Mammary epithelial cell (primary cell): ENCODE data around the gene MRPS34.

Source experiments
- EZH2 ChIP-seq: IDR thresholded peaks from 2 replicates; pipeline ENCODE4 v1.6.1; 2012; ENCODE audit warnings: low read length, inconsistent platforms, borderline replicate concordance
- TF ChIP-seq, protein P1 (sequence below), 2 donors: IDR thresholded peaks in 1 of 2; conservative IDR thresholded peaks in 1 of 2; 2 replicates each; pipeline ENCODE4 v1.5.1; 2011 to 2012; ENCODE audit warnings: inconsistent platforms in 2 of 2, low read length in 2 of 2, mild to moderate bottlenecking in 2 of 2, control low read depth in 1 of 2, low read depth in 1 of 2; ENCODE audit not compliant: insufficient read depth in 1 of 2; ENCODE audit errors: extremely low read depth in 1 of 2

DNA sequence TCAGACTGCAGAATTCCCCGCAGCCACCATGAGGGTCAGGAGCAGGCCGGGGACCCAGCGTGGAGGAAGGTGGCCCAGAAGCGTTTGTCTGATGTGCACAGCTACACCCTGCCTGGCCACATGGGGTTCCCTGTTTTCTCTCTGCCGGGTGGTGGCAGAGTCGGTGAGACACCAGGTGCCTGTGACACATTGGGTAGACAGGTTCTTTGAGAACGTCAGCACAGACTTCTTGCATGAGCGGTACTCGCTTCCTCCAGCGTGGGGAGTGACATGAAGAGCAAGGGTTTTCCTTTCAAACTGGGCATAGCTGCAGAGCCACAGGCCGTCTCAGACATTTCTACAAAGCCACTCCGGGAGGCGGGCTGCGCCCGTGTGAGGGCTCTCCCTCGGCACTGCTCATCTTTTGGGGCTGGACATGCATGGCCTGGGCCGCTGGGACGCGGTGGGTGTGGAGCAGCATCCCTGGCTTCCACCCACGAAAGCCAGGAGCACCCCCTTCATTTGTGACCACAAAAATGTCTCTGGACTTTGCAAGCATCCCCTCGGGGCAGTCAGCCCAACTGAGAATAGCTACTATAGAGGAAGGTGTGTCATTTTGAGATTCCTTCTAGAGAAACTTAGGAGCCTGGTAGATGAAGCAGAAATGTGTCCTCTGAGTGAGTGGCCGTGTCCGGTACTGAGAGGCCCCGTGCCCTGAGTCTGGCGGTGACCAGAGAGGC, 27.6 kb downstream of the MRPS34 start:
- TF ChIP-seq, protein P1, sequence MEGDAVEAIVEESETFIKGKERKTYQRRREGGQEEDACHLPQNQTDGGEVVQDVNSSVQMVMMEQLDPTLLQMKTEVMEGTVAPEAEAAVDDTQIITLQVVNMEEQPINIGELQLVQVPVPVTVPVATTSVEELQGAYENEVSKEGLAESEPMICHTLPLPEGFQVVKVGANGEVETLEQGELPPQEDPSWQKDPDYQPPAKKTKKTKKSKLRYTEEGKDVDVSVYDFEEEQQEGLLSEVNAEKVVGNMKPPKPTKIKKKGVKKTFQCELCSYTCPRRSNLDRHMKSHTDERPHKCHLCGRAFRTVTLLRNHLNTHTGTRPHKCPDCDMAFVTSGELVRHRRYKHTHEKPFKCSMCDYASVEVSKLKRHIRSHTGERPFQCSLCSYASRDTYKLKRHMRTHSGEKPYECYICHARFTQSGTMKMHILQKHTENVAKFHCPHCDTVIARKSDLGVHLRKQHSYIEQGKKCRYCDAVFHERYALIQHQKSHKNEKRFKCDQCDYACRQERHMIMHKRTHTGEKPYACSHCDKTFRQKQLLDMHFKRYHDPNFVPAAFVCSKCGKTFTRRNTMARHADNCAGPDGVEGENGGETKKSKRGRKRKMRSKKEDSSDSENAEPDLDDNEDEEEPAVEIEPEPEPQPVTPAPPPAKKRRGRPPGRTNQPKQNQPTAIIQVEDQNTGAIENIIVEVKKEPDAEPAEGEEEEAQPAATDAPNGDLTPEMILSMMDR (conservative IDR thresholded peaks at IDR 0.05 in 1 of 2, IDR thresholded peaks at IDR 0.05 in 1 of 2; ENCODE audit: extremely low read depth in 1 of 2, insufficient read depth in 1 of 2, low read depth in 1 of 2, low read length in 2 of 2), result no peak
- TF ChIP-seq EZH2, result no peak
